Adipocyte (in vitro differentiated cells): ENCODE data around the gene CEACAM5.

Experiments used
- DNase-seq: peaks from one replicate; pipeline ENCODE4 v3.0.0-alpha.2; 2015; ENCODE audit warnings: low read depth
- H3K27me3 ChIP-seq: replicated peaks from 2 replicates; pipeline ENCODE4 v1.7.0; 2013; ENCODE audit warnings: mild to moderate bottlenecking, low read length, moderate library complexity; ENCODE audit not compliant: control insufficient read depth, insufficient read depth
- H3K36me3 ChIP-seq: 2 replicates; pipeline ENCODE4 v1.7.0; 2013; ENCODE audit warnings: low read length, mild to moderate bottlenecking, moderate library complexity; ENCODE audit not compliant: control insufficient read depth, insufficient read depth, severe bottlenecking
- H3K4me1 ChIP-seq: 2 replicates; pipeline ENCODE4 v1.7.0; 2013; ENCODE audit warnings: mild to moderate bottlenecking, low read length, moderate library complexity; ENCODE audit not compliant: control insufficient read depth, insufficient read depth
- H3K4me3 ChIP-seq: 2 replicates; pipeline ENCODE4 v1.7.0; 2013; ENCODE audit warnings: mild to moderate bottlenecking, low read length, moderate library complexity
- H3K9ac ChIP-seq: 2 replicates; pipeline ENCODE4 v1.7.0; 2013; ENCODE audit warnings: mild to moderate bottlenecking, low read length, moderate library complexity
- H3K9me3 ChIP-seq: 2 replicates; pipeline ENCODE4 v1.7.0; 2013; ENCODE audit warnings: mild to moderate bottlenecking, low read length, moderate library complexity; ENCODE audit not compliant: control insufficient read depth

Gene CEACAM5

GRCh38 chr19:41774515-41774980 is 66.1 kb downstream of the CEACAM5 start:
- Histone ChIP-seq H3K4me3 (no peak overlapping the region), H3K27me3 (peaks cover 28% of the 10 kb centered on the region), H3K4me1 (no peaks in the 10 kb centered on the region), H3K9ac (no peak overlapping the region), H3K9me3 (no peaks in the 10 kb centered on the region), H3K36me3 (no peaks in the 10 kb centered on the region)
- DNase-seq: no peak

DNA sequence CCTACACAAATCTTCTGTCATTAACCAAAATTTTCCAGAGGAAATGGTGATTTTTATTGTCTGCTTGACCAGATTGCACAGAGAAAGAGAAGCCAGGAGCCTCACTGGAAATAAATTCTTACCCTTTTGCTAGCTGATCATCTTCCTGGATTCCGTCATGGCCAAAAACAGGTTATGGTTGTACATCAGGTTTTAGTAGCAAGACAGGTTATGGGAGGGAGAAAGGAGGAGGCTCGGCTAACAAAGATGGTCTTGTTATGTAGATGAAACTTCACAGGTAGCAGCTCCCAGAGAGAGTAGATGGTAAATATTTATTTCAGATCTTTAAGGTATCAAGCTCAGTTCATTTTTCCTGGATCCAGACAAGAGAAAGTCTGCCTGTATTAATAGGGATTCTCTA is 68.3 kb downstream of the CEACAM5 start:
- Histone ChIP-seq H3K9me3 (no peaks in the 10 kb centered on the region), H3K9ac (no peak overlapping the region), H3K27me3 (peaks cover 31% of the 10 kb centered on the region), H3K4me1 (no peaks in the 10 kb centered on the region), H3K36me3 (no peaks in the 10 kb centered on the region), H3K4me3 (no peak overlapping the region)
- no peak for DNase-seq
